HPDE6-E6E7 (cell line): ENCODE results near the gene S100A3.
A peak's percentile ranks its signal among the peaks of the same experiment; 100 is the strongest.

Source experiments
- DNase-seq: peaks from one replicate; pipeline ENCODE4 v3.0.0; 2011; ENCODE audit warnings: missing footprints; ENCODE audit errors: extremely low spot score

S100A3 gene

GRCh38 chr1:153547560-153548551 is 1.2 kb downstream of the S100A3 start:
- no peak for DNase-seq

GRCh38 chr1:153546796-153547559 is 2.1 kb downstream of the S100A3 start:
- DNase-seq, result no peak

DNA sequence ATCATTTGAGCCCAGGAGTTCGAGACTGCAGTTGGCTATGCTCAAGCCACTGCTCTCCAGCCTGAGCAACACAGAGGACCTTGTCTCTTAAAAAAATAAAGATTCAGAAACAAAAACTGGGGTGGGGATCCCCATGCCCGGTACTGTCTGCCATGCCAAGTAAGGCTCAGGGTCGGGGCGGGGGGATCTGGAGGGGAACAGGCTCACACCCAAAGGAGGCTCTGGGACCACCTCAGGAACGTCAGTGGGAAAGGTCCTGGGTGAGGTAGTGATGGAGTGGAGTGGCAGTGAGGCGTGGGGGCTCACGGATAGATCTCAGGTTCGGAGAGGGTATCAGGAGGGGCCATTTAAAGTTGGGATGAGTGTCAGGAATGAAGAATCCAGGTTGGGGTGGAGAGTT is 2.7 kb downstream of the S100A3 start:
- DNase-seq, result no peak

GRCh38 chr1:153545067-153546055 is 3.7 kb downstream of the S100A3 start, which contains the start of gene S100A4:
Gene S100A4 (minus strand): TSS chr1:153545806. CDS start chr1:153544794, 1,012 bp downstream.
- peak; percentile 93 for DNase-seq

DNA sequence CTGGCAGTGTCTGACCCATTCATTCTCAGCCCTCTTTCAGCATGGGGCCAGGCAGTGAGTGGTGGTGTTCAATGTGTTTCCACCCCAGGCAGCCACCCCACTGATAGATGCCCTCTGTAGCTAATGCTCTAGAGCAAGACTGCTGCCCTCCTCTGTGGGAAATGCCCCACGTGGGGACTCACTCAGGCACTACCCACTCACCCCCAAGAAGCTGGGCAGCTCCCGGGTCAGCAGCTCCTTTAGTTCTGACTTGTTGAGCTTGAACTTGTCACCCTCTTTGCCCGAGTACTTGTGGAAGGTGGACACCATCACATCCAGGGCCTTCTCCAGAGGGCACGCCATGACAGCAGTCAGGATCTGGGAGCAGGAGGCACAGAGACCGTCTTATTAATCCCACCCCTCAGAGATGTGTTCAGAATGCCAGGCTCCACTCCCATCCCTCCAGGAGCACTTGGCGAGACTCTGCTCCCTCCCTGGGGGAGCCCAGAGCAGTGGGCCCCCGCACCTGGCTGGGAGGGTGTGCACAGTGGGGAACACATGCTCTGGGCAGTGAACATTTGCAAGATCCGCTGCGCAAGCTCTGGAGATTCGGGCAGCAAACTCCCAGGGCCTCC is 4.5 kb downstream of the S100A3 start:
- DNase-seq, result no peak

GRCh38 chr1:153543736-153544135 is 5.3 kb downstream of the S100A3 start:
- no peak for DNase-seq

GRCh38 chr1:153542956-153543711 is 5.9 kb downstream of the S100A3 start:
- DNase-seq, result no peak

DNA sequence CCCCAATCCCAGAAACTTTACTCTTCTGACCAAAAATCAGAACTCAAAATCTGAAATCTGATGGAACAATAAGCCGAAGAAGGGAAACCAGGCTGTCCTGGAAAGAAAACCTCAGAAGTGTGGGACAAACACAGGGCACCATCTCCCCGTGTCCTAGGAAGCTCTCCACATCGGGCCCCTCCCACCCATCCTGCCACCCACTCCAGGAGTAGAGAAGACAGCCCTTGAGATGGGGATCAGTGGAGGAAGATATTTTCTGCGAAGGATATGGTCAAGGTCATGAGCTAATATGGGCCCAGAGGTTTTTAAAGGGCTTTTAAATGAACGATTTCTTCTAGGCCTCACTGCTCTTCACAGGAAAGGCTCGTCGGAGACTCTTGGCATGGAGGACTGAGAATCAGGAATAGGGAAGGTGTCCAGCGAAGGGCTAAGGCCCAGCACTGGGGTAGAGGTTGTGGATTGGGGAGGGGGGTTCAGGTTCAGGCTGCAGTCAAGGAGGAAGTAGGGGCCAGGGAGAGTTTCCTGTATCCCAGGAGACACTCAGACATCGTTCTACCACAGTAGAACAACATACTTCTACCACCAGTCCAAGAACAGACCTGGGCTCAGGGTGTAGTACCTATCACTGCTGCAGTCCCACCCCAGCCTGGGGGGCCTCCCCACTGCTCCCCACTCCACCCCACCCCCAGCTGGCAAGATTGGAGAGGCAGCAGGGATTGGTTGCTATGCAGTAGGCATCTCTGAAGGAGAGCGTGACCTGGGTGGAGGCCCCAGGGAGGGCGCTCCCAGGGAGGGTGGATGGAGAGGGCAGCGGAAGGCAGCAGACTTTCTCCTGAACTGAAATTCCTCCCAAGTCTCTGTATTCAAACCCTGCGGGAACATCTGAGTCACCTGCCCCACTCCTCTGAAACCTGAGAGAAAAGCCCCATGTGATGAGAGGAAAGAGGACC is 7.1 kb downstream of the S100A3 start:
- DNase-seq, result no peak

DNA sequence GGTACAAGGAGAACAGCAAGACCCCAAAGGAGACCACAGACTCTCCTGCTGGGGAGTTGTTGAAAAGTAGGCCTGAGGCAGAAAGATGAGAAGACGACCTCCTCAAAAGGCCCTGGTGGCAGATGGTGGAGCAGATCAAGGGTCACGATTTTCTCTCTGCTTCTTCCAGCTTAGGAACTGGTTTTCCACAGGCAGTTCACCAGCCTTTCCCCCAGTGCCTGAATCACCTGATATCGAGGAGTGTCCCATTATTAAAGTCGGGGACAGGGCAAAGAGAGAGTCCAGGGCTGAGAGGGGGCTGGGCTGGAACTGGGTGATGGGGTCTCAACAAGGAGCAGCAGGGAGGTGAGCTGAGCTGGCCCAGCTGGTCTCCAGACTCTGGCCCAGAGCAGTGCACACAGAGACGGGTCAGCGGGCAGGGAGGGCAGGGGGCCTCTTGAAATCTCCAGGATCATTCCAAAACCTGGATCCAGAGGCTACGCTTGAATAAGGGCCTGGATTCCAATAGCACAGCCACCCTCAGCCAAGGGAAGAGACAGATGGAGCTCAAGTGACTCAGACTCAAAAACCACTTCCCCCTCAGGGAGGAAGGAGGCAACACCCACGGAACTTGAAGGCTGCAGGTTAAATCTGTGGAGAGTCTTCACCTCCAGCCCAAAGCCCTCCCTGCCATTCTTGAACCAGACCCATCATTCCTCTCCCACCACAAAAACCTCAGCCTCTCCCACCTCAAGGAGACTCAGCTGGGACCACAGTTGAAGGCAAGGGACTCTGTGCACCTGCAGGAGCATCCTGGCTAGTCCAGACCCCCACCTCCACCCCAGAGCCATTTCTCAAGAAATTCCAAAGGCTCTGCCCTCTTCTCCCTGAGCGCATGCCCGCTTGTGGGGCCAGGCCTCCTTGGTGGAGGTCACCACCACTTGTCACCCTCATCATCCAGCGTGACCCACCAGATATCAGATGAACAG is 8.4 kb downstream of the S100A3 start, which contains the start of gene S100A5:
Gene S100A5 (minus strand): TSS at position 541 of the 968 bp plus-strand sequence. CDS start 743 bp downstream, outside the sequence.
- no peak for DNase-seq

- DNase-seq, result no peak
Measured at GRCh38 chr1:153539395-153540093, 9.5 kb downstream of the S100A3 start.

GRCh38 chr1:153538315-153538821 is 10.7 kb downstream of the S100A3 start:
- DNase-seq, result no peak

GRCh38 chr1:153537376-153537730 is 11.7 kb downstream of the S100A3 start:
- DNase-seq, result no peak

- DNase-seq, result no peak
Measured at GRCh38 chr1:153536671-153537375, 12.2 kb downstream of the S100A3 start.

- peak; percentile 70 for DNase-seq
Measured at GRCh38 chr1:153536012-153536670, 12.9 kb downstream of the S100A3 start.

DNA sequence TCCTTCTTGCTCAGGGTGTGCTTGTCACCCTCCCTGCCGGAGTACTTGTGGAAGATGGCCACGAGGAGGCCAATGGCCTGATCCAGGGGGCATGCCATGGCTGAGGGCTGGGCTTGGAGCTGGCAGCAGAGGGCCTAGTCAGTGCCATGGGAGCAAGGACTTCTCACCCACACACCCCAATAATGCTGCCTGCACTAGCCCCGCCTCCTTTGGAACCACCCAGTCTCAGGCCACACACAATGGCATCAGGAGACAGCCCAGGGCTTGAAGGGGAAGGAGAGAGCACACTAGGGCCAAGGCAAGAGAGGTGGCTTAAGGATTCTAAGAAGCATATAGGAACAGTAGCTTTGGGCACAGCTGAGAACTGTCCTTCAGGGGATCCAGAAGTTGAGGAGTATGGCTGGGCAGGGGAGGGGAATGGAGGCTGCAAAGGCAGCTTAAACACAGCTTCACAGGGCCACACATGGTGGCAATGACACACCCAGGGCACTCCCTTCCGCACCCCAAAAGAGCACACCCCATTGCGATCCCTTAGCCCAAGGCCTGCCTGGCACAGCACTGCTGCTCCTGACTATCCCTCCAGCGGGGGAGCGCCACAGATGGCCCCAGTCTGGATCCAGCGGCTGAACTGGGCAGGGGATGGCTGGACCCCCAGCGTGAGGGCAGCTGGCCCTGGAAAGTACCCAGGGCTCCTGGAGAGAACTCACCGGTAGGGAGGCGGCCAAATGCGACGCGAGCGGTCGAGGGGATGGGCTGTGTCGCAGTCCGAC is 13.6 kb downstream of the S100A3 start, which contains the start of gene S100A6:
Gene S100A6 (minus strand): TSS at position 750 of the 770 bp plus-strand sequence. CDS start 652 bp downstream, at position 98.
- DNase-seq, result no peak
